HepG2 (cell line): ENCODE results near the gene STAT1. TPM values are rescaled to one million over a fixed set of nuclear protein-coding genes. Genes with fewer than 3 reads are reported as not detected.

Experiments used
- FOXM1 ChIP-seq: sonication (generic); formaldehyde crosslinking; IDR thresholded peaks from 2 replicates; pipeline ENCODE4 v1.5.0; 2020; ENCODE audit warnings: missing genetic modification reagents
- GRHL1 ChIP-seq: sonication (generic); formaldehyde crosslinking; conservative IDR thresholded peaks from 2 replicates; pipeline ENCODE4 v1.8.0; 2022; ENCODE audit warnings: missing genetic modification reagents
- HNF1A ChIP-seq, 2 experiments: sonication (generic) in 1 of 2; formaldehyde crosslinking in 1 of 2; IDR thresholded peaks; 2 replicates each; pipeline versions ENCODE4 v1.4.0 to v1.6.1; 2016 to 2020; ENCODE audit warnings: borderline replicate concordance in 1 of 2, low read depth in 1 of 2, mild to moderate bottlenecking in 1 of 2, missing genetic modification reagents in 1 of 2
- HNRNPLL ChIP-seq: fragments of 200-400 bp; formaldehyde crosslinking; IDR thresholded peaks from 2 replicates; pipeline ENCODE4 v1.6.1; 2017; ENCODE audit warnings: mild to moderate bottlenecking, low read depth, low read length; ENCODE audit not compliant: poor library complexity, severe bottlenecking
- KDM5A ChIP-seq: fragments of 200-600 bp; sonication (generic); IDR thresholded peaks from 2 replicates; pipeline ENCODE4 v1.7.0; 2018; ENCODE audit warnings: antibody characterized with exemption, mild to moderate bottlenecking, low read length, borderline replicate concordance
- KMT2B ChIP-seq: IDR thresholded peaks from 2 replicates; pipeline ENCODE4 v1.6.1; 2016; ENCODE audit warnings: missing genetic modification reagents, missing compliant biosample characterization
- MAF1 ChIP-seq: sonication (generic); formaldehyde crosslinking; IDR thresholded peaks from 2 replicates; pipeline ENCODE4 v1.5.0; 2020; ENCODE audit warnings: missing genetic modification reagents, borderline replicate concordance
- MXD4 ChIP-seq: IDR thresholded peaks from 2 replicates; pipeline ENCODE4 v1.6.1; 2016; ENCODE audit warnings: mild to moderate bottlenecking, missing biosample characterization, missing genetic modification reagents
- PAWR ChIP-seq: sonication (generic); formaldehyde crosslinking; IDR thresholded peaks from 2 replicates; pipeline ENCODE4 v1.4.0; 2020; ENCODE audit warnings: missing genetic modification reagents, mild to moderate bottlenecking, borderline replicate concordance
- PHF8 ChIP-seq: sonication (generic); formaldehyde crosslinking; IDR thresholded peaks from 2 replicates; pipeline ENCODE4 v1.5.0; 2020; ENCODE audit warnings: missing genetic modification reagents
- SIN3B ChIP-seq: fragments of 150-350 bp; IDR thresholded peaks from 2 replicates; pipeline ENCODE4 v1.6.1; 2014; ENCODE audit warnings: low read length
- ZBTB39 ChIP-seq: sonication (generic); formaldehyde crosslinking; IDR thresholded peaks from 2 replicates; pipeline ENCODE4 v1.5.0; 2020; ENCODE audit warnings: missing genetic modification reagents
- ZNF20 ChIP-seq: sonication (generic); formaldehyde crosslinking; IDR thresholded peaks from 2 replicates; pipeline ENCODE4 v1.4.0; 2020; ENCODE audit warnings: mild to moderate bottlenecking, moderate library complexity, missing genetic modification reagents
- ZNF264 ChIP-seq: sonication (generic); formaldehyde crosslinking; IDR thresholded peaks from 2 replicates; pipeline ENCODE4 v1.4.0; 2020; ENCODE audit warnings: missing genetic modification reagents
- ZNF282 ChIP-seq: fragments of 450-650 bp; IDR thresholded peaks from 2 replicates; pipeline ENCODE4 v1.6.1; 2018; ENCODE audit not compliant: partially characterized antibody
- ZNF33A ChIP-seq: sonication (generic); formaldehyde crosslinking; IDR thresholded peaks from 2 replicates; pipeline ENCODE4 v1.5.1; 2020; ENCODE audit warnings: missing genetic modification reagents, mild to moderate bottlenecking, moderate library complexity, borderline replicate concordance
- ZNF747 ChIP-seq: sonication (generic); formaldehyde crosslinking; IDR thresholded peaks from 2 replicates; pipeline ENCODE4 v1.8.1; 2023; ENCODE audit warnings: missing genetic modification reagents, mild to moderate bottlenecking, borderline replicate concordance
- ZNF878 ChIP-seq: sonication (generic); formaldehyde crosslinking; IDR thresholded peaks from 2 replicates; pipeline ENCODE4 v1.8.1; 2023; ENCODE audit warnings: mild to moderate bottlenecking, missing genetic modification reagents, moderate library complexity
- polyA plus RNA-seq, 8 experiments: library from polyadenylated mRNA; depleted of rRNA in 3 of 8; stranded (reverse) in 7 of 8; unstranded in 1 of 8; fragments of >200 nt; fragmentation: Illumina TruSeq in 4 of 8; extraction: Trizol in 4 of 8; gene quantifications; 2 replicates each; pipeline versions ENCODE4 v1.2.1 to v1.2.3, GENCODE V29; 2011 to 2016; ENCODE audit warnings: low read depth in 4 of 8, missing spikeins in 1 of 8, mixed read lengths in 1 of 8; ENCODE audit not compliant: insufficient read depth in 1 of 8
- total RNA-seq, 5 experiments: library from RNA; depleted of rRNA; stranded (reverse); fragments of >200 nt; fragmentation: Illumina TruSeq; extraction: Trizol; gene quantifications; 2 replicates each; pipeline ENCODE4 v1.2.3, GENCODE V29; 2016; ENCODE audit warnings: low read depth in 1 of 5
- TF ChIP-seq, protein P1 (sequence below): sonication (generic); formaldehyde crosslinking; IDR thresholded peaks from 2 replicates; pipeline ENCODE4 v1.4.0; 2020; ENCODE audit warnings: missing genetic modification reagents

Gene STAT1
- total and polyA plus RNA-seq, 2 of the 13 experiments (the other 11 are each of a cell fraction or from before 2014, with no cell fraction given), result 21.8 to 59.6 TPM

GRCh38 chr2:191020221-191020741, 6.3 kb upstream of the STAT1 start (continued):
- TF ChIP-seq HNF1A (IDR thresholded peaks at IDR 0.05; ENCODE audit: low read depth), result peak; percentile 61; the same call in 1 of the 2 replicates
- TF ChIP-seq HNF1A (CRISPR knock-in tag; IDR thresholded peaks at IDR 0.05; ENCODE audit: borderline replicate concordance), result peak; percentile 92; the same call in 1 of the 2 replicates
- TF ChIP-seq ZNF33A (CRISPR knock-in tag), result peak; percentile 97
- TF ChIP-seq ZNF282, result no peak
- TF ChIP-seq PHF8 (CRISPR knock-in tag), result peak; percentile 93
- TF ChIP-seq FOXM1 (CRISPR knock-in tag), result peak; percentile 92
- TF ChIP-seq, protein P1, sequence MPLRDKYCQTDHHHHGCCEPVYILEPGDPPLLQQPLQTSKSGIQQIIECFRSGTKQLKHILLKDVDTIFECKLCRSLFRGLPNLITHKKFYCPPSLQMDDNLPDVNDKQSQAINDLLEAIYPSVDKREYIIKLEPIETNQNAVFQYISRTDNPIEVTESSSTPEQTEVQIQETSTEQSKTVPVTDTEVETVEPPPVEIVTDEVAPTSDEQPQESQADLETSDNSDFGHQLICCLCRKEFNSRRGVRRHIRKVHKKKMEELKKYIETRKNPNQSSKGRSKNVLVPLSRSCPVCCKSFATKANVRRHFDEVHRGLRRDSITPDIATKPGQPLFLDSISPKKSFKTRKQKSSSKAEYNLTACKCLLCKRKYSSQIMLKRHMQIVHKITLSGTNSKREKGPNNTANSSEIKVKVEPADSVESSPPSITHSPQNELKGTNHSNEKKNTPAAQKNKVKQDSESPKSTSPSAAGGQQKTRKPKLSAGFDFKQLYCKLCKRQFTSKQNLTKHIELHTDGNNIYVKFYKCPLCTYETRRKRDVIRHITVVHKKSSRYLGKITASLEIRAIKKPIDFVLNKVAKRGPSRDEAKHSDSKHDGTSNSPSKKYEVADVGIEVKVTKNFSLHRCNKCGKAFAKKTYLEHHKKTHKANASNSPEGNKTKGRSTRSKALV, result peak; percentile 96
- peak; percentile 100 for TF ChIP-seq ZNF878 (CRISPR knock-in tag)
- peak; percentile 100 for TF ChIP-seq MXD4 (CRISPR knock-in tag)
- TF ChIP-seq GRHL1 (CRISPR knock-in tag), result peak; percentile 92
- 0 out of 2 replicates have a peak, but pooled peaks have one; percentile 5 for TF ChIP-seq ZBTB39
- peak; percentile 100 for TF ChIP-seq ZNF747 (CRISPR knock-in tag)
- TF ChIP-seq KDM5A, result peak; percentile 93
- TF ChIP-seq ZNF264, result peak; percentile 98
- TF ChIP-seq KMT2B, result peak; percentile 100
- TF ChIP-seq PAWR (CRISPR knock-in tag), result no peak; the same call in 1 of the 2 replicates
- TF ChIP-seq ZNF20, result peak; percentile 90
- TF ChIP-seq HNRNPLL, result peak; percentile 95
- peak; percentile 97 for TF ChIP-seq MAF1 (CRISPR knock-in tag)
- TF ChIP-seq SIN3B, result peak; percentile 98
